ENCODE measurements around the gene SLC13A1.
A peak's percentile ranks its signal among the peaks of the same experiment; 100 is the strongest.

The SLC13A1 gene

GRCh38 chr7:123191132-123191531 is 8.6 kb downstream of the SLC13A1 start:
- no peak for DNase-seq (ENCODE audit: low spot score)

DNA sequence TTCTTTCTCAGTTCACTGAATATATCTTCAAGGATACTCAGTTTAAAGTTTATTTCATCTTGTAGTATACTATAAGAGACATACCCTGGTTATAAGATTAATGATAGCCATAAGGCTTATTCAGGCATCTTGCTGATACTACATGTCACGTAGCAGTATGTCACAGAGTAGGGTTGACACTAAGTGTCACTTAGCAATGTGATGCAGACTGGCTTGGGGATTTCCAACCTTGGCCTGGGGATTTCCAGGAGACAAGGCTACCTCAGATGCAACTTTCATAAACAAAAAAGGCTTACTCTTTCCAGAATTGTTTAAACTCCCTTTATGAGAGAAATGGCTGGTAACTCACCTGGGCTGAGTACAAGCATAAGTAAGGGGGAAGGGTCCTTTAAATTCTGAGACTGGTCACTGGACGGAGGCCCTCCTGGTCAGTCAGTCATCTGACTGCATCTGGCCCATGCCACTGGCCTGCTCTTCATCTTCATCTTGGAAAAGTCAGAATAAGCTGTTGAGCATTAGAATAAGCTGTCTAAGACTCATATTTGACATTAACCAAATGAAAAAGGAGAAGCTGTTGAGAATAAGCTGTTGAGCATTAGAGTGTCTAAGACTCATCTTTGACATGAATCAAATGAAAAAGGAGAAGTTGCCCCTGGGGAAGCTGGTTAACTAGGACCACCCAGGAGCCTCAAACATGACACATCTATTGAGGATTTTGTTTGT is 9.5 kb downstream of the SLC13A1 start:
- no peak for DNase-seq (ENCODE audit: low spot score)

DNA sequence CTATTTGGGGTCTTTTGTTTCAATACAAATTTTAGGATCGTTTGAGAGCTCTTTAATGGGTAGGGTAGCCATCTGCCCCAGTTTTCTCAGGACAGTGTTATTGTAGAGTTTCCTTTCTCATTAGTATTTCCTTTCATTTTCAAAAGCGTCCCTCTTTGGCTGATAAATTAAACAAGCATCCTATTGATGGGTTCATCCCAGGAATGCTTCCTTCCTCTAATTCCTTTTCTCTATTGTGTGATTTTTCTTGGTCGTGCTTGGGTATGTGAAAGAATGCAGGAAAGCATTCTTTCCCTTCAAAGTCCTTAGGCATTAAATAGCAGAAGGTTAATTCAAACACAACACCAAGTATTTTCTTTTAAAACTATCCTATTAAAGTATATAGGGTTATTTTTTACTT is 14.0 kb downstream of the SLC13A1 start:
- no peak for DNase-seq (ENCODE audit: low spot score)

DNA sequence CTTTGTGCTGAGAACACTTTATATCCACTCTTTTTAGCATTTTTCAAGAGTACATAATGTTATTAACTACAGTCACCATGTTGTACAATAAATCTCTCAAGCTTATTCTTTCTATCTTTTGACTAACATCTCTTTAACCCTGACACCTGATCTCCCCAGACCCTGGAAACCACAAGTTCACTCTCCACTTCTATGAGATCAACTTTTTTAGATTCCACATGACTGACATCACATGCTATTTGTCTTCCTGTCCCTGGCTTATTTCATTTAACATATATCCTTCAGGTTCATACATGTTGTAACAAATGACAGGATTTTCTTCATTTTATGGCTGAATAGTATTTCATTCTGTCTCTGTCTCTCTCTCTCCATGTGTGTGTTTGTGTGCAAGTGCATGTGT is 15.5 kb downstream of the SLC13A1 start:
- no peak for DNase-seq (ENCODE audit: low spot score)

GRCh38 chr7:123183431-123183830 is 16.3 kb downstream of the SLC13A1 start:
- no peak for DNase-seq (ENCODE audit: low spot score)

GRCh38 chr7:123177442-123177841 is 22.3 kb downstream of the SLC13A1 start:
- no peak for DNase-seq (ENCODE audit: low spot score)

- no peak for DNase-seq (ENCODE audit: low spot score)
Observed at GRCh38 chr7:123170333-123171246, 29.2 kb downstream of the SLC13A1 start.

GRCh38 chr7:123169065-123169464 is 30.7 kb downstream of the SLC13A1 start:
- no peak for DNase-seq (ENCODE audit: low spot score)

DNA sequence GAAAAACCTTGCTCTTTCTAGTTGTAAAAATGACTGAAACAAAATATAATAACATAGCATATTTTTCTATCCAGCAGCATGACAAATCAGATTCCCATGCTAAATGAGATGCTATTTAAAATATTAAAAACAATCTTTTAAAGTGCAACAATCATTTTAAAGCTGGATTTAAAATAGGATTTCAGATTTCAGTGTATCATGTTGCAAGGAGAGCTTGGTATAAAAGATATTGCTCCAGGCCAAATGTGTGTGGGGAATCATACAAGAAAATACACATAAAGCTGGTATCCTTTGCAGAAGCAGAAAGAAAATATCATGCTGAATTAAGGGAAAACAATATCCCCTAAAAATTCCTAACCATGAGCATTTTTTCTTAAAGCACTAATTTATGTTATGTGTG is 42.2 kb downstream of the SLC13A1 start:
- no peak for DNase-seq (ENCODE audit: low spot score)

GRCh38 chr7:123155571-123155970 is 44.2 kb downstream of the SLC13A1 start:
- DNase-seq (ENCODE audit: low spot score) = no peak

- peak; percentile 46 for DNase-seq (ENCODE audit: low spot score)
Observed at GRCh38 chr7:123154231-123154860, 45.4 kb downstream of the SLC13A1 start.

- DNase-seq (ENCODE audit: low spot score) = no peak
Observed at GRCh38 chr7:123151443-123151842, 48.3 kb downstream of the SLC13A1 start.

DNA sequence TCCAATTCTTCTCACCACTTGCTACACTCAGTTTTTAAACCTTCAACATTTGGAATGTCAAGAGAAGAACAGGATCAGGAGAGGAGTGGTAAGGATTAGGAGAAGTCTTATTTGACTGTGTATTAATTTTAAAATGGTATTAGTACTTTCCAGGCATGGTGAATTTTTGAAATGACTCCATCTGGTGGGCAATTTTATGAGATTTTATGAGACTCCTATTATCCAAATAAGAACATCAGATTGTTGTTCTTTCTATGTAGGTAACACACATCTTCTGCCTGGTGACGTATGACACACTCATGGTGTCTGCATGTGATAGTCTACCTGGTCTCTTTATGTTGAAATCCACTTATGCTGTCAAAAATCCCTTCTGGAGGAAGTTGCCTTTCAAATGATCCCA is 51.0 kb downstream of the SLC13A1 start:
- DNase-seq (ENCODE audit: low spot score) = no peak

GRCh38 chr7:123143252-123144006 is 56.3 kb downstream of the SLC13A1 start:
- no peak for DNase-seq (ENCODE audit: low spot score)

DNA sequence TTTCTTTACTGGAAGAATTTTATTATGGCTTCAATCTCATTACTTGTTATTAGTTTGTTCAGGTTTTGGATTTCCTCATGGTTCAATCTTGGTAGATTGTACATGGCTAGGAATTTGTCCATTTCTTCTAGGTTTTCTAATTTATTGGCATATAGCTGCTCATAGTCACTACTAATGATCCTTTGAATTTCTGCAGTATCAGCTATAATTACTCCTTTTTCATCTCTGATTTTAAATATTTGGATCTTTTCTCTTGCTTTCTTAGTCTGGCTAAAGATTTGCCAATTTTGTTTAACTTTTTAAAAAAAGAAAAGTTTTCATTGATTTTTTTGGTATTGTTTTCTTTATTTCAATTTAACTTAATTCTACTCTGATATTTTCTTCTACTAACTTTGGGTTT is 59.2 kb downstream of the SLC13A1 start:
- DNase-seq (ENCODE audit: low spot score) = no peak

GRCh38 chr7:123135960-123136359 is 63.8 kb downstream of the SLC13A1 start:
- DNase-seq (ENCODE audit: low spot score) = no peak

DNA sequence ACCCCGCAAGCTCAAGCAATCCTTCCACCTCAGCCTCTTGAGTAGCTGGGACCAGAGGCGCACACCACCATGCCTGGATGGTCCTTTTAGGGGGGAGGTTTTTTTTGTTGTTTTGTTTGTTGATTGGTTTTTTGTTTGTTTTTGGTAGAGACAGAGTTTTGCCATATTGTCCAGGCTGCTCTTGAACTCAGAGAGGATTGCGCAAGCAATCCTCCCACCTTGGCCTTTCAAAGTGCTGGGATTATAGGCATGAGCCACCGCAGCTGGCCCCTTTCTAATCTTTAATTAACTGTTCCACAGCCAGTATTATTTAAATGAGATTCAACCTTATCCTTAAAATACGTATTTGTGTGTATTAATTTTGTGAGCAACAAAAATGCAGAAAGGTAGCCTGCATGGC is 65.8 kb downstream of the SLC13A1 start:
- DNase-seq (ENCODE audit: low spot score) = no peak

DNA sequence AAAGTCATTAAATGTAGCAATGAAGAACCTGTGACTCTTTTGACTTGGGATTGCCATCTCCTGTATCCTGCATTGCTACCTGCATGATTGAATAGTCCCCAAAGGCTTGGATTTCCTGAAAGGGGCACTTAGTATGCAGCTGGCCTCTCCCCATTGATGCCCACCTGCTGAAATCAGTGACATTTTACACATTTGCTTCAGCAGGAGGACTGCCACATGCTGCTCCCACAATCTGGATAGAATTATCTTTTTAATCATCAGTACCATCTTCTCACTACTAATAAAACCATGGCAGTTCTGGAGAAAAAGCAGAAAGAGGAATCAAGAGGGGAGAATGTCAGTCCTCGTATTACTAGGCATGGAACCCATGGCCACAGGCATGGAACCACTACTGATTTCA is 67.8 kb downstream of the SLC13A1 start:
- DNase-seq (ENCODE audit: low spot score) = no peak

DNA sequence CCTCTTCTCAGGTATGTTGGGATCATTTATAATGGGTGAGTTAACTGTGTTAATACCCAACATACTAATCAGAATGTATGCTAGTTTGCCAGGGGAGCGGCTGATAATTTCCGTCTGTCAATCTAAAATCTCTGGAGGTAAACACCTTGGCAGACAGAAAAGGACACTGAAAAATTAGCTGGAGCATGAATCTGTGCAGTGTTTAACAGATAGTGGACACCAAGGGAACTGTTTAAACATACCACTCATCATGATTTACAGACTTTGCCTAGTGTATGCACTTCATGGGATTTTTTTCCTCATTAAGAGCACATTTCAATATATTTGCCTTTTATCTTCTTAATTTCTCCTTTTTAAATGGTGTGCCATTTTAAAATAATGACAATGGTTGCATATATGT is 68.2 kb downstream of the SLC13A1 start:
- no peak for DNase-seq (ENCODE audit: low spot score)

DNA sequence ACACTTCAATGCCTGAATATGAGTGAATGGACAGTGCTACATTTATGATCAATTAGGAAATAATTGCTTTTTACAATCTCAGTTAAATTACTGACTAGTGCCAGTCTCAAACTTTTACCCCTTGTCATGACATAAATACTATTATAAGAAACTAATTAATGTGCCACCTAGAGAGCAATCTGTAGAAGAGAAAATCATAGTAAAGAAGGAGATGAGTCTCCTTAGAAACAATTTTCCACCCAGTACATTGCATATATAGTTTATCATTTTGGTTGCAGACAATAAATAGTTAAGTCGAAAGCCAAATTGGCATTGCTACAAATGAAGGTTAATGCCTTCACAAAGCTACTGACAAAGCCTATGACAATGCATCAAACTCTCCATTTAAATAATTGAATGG is 68.6 kb downstream of the SLC13A1 start:
- no peak for DNase-seq (ENCODE audit: low spot score)

- DNase-seq (ENCODE audit: low spot score) = no peak
Observed at GRCh38 chr7:123126691-123127090, 73.1 kb downstream of the SLC13A1 start.

GRCh38 chr7:123126171-123126570 is 73.6 kb downstream of the SLC13A1 start:
- no peak for DNase-seq (ENCODE audit: low spot score)
